Germinal center (tissue), 1 donor: ENCODE measurements around the gene WHRN.
A peak's percentile ranks its signal among the peaks of the same experiment; 100 is the strongest.

Experiments used
- DNase-seq: peaks from one replicate; pipeline ENCODE4 v3.0.0; 2012; ENCODE audit warnings: mixed read lengths, low spot score

Gene WHRN

DNA sequence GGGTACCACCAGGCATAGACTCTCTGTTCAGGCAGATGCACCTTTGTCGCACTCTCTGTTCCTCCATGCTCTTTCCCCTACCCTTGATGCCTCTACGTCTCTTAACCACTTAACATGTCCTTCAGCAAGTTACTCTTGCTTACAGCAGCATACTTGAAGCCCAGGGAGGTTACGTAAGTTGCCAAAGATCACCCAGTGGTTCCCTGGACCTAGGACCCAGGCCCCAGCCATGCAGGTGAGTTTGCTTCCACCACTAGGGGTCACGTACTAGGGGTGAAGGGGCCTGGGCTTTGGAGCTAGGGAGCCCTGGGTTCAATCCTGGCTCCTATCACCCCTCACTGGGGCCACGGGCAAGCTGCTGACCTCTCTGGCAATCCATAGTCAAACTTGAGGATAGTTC, 126.4 kb downstream of the WHRN start:
- no peak for DNase-seq

DNA sequence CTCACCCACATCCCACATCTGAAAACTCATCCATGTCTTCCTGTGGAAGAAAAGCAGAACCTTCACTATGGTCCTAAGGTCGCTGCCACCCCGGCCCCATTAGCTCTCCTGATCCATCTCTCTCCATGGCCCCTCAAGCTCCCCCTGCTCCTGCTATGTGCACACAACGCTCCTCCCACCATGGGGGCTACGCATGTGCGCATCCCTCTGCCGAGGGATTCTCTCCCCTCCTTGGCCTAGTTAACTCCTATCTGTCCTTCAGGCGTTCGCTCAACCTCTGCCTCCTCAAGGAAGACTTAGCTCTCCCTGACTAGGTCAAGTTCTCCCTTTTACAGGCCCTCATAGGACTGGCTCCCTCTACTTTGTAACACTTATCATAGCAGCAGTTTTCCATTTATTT, 127.3 kb downstream of the WHRN start:
- no peak for DNase-seq

DNA sequence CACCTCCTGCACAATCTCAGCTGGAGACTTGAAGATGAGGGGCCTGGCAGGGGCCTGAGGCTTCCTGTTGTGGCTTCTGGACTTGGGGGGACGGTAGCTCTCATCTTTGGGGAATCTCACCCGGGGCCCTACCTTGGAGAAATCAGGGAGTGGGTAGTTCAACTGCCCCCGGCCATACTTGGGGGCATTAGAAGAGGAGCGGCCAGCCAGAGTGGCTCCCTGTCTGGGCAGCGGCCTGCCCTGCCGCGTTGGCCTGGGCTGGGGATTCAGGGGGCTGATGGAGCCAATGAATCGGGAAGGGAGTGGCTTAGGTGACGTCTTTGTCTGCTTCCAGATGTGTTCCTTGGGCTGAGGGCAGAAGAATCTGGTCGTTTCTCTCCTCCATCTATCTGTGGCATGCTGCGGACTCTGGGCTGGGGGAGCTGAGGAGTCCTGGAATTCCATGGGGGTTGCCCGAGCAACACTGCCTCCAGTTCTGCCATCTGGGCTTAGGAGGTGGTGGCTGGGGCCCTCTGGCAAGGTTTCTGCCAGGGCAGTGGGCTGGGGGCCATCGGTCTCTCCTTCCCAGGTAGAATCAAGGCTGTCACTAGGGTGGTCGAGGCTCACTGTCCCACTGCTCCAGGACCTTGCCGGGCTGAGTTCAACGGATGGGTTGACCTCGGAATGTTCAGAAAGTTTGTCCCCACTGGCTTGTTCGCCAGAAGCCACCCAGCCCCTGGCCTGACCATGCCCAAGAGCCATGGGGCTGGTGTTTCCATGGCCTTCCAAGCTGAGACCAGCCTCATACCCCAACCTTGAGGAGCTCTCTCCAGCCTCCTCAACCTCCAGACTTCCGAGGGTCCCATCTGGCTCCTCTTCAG, 128.5 kb downstream of the WHRN start:
- DNase-seq: no peak

DNA sequence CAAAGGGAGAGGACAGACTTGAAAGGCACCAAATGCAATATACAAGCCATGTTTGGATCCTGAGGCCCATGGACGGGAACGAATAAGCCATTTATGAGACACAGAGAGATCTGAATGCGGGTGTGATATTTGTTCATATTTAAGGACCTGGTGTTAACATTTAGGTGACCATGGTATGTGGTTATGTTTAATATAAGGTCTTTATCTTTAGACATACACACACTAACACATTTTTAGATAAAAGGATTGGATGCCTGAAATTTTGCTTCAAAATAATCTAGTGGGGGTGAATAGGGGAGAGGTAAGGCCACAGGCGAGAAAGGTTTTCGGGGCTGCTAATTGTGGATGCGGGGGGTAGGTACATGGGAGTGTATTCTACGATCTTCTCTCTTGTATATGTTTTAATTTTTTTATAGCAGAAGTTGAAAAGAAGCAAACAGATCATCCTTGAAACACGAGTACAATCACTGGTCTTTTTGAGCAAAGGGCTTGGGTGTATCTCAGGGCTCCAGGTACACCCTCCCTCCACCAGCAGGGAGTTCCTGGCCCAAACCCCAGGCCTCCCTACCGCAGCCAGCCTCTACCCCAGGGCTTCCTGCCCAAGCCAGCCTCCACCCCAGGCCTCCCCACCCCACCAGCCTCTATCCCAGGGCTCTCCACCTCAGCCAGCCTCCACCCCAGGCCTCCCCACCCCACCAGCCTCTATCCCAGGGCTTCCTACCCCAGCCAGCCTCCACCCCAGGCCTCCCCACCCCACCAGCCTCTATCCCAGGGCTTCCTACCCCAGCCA, 129.7 kb downstream of the WHRN start:
- DNase-seq: no peak

DNA sequence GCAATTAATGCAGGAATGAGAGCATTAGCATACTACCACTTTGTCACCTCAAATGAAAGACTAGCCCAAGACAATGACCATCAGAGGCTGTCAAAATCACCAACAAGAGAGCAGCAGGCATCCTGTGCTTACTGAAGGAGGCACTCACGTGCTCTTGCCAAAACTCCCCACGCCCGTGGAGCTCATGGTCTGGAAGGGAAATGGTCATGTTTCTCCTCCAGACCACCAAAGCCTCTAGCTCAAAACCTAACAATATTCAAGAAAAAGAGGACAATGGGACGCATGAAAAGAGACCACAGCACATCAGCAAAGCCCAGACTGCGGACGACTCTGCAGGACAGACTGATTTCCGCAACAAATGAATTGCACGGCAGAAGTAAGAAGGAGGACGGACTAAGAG, 130.3 kb downstream of the WHRN start:
- no peak for DNase-seq

DNA sequence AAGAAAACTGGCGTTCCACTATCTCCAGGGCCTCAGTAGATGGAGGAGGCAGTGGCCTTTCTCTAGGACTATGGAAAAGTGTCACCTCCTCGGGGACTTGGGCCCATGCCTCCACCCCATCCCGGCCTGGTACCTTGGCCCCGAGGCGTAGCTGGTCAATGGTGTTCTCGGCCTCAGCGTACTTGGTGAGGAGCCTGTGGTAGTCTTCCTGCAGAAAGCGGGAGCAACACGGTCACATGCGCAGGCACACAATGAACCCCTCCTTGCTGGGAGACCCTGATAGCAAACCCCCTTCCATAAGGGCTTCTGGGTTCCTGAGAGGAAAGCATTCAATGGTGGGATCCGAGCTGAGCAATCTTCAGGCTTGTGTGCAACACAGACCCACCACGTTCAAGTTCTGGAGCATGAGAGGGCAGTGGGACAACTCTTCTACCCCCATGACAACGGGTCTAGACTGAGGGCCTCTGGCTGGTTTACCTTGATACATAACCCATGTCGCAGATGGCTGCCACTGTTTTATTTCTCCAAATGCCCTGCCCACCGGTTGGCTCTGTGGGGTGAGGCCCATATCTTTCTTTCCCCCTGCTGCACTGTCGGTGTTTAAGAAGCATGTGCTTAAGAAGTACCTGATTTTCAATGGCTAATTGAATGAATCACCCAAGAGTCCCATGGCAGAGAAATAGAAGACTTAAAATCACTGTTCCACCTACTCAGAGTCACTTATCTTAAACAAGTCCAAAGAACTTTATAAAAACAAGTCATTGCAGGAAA, 131.1 kb downstream of the WHRN start:
- no peak for DNase-seq

DNA sequence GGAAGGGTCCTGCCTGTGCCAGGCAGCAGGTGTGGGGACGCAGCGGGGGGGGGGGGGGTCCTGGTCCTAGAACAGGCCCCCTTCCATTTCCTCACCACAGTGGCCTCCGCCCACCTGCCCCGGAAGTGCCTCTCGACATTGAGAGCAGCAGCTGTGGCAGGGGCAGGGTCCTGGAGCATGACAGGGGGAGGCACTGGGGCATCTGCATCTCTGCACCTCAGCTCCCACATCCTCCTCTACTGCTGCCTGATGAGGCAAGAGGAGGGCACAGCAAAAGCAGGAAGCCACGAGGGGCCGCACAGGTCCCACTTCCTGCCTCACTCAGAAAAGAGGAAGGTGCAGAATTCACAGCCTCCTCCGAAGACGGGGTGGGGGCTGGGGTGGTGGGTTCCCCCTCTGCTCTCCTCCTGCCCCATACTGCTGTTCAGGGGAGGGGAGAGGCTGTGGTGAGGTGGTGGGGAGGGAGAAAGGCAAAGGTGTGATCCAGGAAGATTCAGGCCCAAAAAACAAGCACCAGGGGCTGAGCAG, 132.3 kb downstream of the WHRN start:
- peak; percentile 89 for DNase-seq

DNA sequence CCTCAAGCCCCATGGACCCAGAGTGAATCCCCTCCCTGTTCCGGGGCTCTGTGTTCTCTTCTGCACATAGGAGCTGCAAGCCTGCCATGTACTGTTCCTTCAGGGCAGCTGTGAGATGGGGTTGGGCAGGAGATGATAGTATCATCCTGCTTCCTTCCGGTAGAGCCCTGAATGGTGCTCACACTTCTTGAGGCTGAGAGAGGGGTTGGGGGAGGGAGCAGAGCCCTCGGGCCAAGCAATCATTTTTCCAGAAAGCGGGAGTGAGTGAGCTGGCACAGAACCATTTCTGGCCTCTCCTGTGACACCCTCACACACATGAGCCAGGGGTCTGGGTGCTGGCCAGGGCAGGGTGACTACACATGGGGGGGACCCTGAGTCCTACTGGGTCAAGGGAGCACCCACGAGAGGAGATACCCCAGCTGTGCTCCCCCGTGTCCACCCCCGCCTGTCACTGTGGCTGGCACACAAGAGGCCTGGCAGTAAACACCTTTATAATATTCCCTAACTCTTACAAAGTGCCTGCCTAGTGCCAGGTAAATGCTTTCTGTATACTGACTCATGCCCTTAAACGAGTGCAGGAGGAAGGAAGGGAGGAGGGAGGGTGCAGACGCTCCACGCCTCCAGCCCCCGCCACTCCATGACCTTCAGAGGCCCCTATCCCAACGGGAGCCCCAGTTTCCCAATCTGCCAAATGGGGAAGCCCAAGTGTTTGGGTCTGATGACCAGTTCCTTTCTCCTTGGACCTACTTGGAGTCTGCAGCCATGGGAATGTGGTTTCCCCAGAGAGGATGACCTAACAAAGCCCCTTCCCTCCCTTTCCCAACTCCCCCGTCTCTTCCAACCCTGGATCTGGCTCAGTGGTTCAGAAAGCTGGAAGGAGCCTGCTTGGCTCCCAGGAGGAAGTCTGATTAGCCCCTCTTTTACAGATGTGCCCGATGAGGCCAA, 133.0 kb downstream of the WHRN start:
- no peak for DNase-seq

DNA sequence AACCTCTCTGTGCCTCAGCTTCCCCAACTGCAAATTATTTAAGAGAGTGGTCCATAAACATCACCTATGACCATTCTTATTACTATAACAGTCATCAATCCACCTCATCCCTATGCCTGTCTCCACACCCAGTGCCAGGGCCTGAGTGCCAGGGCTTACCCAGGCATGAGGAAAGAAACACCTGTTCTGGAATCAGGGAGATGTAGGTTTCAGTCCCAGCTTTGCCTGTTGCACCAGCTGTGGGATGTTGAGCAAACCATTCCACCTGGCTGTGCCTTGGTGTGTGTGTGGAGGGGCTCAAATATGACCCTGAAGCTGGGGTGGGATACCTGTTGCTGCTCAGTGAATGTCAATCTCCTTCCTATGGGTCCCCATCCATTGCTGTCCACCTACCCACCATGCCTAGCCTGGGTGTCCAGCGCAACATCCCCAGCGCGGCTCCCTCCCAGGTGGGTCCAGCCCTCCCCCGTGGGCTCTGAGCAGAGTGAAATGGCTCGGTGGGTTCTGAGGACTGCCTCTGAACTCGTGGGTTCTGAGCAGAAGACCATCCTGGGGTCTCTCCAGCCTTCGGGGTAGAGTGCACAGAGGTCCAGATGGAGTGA, 133.8 kb downstream of the WHRN start:
- no peak for DNase-seq

DNA sequence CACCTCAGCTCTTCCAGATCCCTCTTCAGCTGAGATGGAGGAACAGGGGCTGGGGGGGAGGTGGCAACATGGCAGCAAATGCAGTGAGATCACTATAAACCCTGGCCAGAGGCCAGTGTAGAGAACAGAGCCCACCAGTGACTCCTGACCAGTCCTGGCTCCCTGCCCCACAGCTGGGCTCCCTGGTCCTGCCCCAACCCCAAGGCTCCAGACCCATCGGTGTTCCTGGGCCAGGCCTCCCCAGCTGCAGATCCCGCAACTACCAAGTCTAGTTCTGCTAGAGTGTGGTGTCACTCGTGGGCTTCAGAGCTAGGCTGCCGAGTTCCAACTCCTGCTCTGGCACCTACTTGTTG, 134.3 kb downstream of the WHRN start:
- no peak for DNase-seq

DNA sequence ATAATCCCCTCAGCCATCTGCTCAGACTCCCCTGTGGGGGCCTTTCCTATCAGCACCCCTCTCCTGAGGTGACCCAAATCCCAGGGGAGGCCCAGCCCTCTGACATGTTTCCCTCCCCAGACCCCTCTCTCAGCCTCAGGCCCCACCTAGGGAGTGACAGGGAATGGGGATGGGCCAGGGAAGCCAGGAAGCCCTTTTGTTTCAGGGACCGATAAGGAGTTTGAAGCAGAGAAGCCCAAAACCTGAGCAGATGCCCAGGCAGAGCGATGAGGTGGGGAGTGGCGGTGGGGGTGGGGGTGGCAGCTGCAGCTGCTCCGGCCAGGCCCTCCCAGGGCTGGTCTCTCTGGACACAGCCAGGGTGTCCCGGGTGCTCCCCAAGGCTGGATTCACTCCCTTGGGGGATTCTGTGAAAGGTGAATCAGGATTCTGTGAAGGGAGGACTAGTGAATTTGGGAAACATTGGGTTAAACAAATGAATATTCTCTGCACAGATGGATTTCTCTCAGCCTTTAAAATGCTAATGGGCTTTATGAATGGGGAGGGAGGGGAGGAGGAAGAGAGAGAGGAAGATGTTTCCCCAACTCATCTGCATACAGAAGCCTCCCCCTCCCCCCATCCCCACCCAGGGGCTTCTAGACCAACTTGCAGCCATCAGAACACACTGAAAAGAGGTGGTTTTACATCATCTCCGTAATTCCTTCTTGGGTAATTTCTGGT, 134.9 kb downstream of the WHRN start:
- DNase-seq: no peak

DNA sequence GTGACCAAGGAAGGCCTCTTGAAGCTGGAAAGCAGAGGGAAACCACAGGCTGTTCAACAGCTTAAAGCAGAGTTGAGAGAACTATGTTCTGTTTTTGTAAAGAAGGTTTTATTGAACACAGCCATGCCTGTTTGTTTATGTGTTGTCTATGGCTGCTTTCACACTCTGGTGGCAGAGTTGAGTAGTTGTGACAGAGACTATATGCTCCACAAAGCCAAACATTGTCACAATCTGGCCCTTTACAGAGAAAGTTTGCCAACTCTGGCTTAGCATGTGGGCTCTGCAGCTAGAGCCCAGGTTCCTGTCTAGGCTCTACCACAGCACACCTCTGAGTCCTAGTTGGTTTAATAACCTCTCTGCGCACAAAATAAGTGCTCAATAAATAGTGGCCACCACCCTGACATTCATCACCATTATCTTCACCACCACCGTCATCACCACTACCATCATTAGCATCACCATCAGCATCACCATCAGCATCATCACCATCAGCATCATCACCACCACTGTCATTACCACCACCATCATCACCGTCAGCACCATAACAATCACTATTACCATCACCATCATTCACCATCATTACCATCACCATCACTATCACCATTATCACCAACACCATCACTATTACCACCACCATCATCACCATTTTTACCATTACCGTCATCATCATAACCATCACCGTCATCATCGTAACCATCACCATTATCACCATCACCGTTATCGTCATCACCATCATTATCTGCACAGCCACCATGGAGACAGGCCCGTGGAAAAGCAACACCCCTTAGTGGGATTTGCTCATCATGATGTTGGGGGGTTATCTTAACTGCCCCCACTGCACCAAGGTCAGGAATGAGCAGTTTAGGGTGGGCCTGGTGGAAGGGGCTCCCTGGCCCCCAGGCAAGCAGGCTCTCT, 135.8 kb downstream of the WHRN start:
- DNase-seq: no peak

DNA sequence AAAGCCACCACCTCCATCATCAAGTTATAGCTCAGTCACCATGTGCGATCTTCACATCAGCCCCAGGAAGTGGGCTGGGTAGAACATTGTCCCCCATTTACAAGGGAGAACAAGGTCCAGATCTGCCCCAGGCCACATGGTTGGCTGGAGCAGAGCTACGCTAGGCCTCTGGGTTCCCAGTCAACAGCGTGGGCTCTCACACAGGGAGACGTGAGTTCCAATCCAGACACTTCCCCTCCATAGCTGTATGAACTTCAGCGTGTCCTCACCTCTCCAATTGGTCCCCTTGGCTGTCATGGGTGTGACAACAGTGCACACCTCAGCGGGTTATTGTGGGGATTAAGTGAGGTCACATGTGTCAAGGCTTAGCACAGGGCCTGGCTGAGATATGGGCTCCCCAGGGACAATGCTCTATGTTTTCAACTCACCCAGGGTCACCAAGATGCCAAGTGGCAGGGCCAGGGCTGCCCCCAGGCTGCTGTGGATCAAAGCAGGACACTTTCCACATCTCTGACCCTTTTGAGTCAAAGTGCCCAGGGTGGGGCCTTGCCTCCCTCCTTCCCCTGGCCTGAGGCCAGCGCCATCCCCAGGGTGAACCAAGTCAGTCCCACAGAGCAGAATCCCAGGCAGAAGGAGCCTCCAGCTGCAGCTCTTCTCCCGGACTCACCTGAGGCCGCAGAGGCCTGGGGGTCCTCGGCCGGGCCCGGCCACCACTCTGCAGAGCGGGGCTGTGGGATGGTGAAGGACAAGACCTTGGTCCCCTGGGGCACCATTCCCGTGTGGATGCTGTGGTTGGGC, 137.3 kb downstream of the WHRN start:
- DNase-seq: no peak

DNA sequence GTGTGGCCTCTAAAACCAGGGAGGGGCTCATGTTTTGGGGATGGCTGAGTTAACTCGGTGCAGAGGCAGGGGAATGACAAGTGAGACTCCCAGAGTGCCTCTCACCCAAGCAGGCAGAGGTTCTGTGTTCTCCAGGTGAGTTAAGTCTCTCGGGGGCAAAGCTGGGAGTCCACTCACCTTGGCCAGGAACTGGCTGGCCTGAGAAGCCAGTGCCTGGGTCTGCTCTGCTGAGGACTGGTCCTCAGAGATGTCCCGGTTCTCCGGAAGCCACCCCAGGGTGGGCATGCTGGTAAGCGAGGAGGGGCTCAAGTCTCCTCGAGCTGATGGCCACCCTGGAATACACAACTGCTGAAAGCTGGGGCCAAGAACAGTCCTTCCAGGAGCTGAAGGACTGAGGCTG, 137.9 kb downstream of the WHRN start:
- DNase-seq: no peak

DNA sequence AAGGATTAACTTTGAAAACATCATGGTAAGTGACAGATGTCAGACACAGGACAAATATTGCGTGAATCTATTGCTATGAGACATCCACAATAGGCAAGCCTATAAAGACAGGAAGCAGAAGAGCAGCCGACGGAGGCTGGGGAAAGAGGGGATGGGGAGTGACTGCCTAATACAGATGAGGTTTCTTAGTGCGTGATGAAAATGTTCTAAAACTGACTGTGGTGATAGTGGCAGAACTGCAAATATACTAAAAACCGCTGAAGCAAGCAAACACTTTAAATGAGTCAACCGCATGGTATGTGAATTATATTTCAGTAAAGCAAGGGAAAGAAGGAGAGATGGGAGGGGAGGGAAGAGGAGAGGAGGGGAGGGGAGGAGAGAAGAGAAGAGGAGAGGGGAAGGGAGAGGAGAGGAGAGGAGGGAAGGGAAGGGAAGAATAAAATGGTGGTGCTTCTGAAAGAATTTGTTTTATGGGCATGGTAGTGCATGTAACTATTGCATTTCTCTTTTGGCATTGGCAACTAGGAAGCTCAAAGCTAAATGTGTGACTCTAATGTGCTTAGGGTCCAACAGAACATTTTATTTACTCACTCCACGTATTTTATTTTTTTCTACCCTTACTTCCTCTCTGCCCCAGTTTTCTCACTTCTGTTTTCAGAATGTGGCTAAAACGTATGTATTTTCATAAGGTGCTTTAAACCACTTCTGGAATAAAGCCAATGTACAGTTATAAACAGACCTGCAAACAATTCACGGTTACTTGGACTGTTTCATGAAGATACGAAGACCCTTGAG, 138.7 kb downstream of the WHRN start:
- no peak for DNase-seq

DNA sequence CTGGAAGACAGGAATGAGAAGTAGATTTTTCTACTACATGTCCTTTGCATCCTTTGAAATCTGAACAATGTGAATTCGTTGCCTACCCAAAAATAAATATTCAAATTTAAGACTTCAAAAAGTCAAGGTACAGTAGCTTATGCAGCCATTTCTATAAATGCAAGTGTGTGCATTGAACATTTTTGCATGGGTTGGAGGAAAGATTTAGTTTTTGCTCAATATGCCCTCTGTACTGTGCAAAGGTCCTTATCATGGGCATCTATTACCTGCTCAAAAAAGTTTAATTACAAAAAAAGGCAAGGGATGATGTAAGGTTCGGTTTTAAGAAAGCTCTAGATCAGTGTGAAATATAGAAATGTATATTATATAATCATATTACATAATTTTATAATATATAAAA, 140.1 kb downstream of the WHRN start:
- no peak for DNase-seq
